Epithelial cell of esophagus (primary cell): ENCODE measurements around the gene DOK1.
A peak's percentile ranks its signal among the peaks of the same experiment; 100 is the strongest.

ENCODE experiments used
- DNase-seq: peaks from one replicate; pipeline ENCODE4 v3.0.0; 2010; ENCODE audit warnings: low read depth
- H3K4me3 ChIP-seq: 2 replicates; pipeline ENCODE4 v1.5.1; 2011; ENCODE audit warnings: mild to moderate bottlenecking, low read length, control low read depth
- CTCF ChIP-seq: IDR thresholded peaks from 2 replicates; pipeline ENCODE4 v1.5.1; 2011; ENCODE audit warnings: low read depth, mild to moderate bottlenecking, low read length, control low read depth, inconsistent platforms; ENCODE audit not compliant: insufficient read depth; ENCODE audit errors: missing control alignments

The DOK1 gene

GRCh38 chr2:74515981-74516633, 38.4 kb upstream of the DOK1 start:
- DNase-seq, result peak; percentile 54
- TF ChIP-seq CTCF, result no peak
- no peak overlapping the region for H3K4me3 ChIP-seq

- TF ChIP-seq CTCF, result no peak
Measured at GRCh38 chr2:74516650-74517049, 37.9 kb upstream of the DOK1 start.

GRCh38 chr2:74522516-74522915, 32.0 kb upstream of the DOK1 start:
- no peak for DNase-seq
- H3K4me3 ChIP-seq, result no peak overlapping the region
- TF ChIP-seq CTCF, result no peak

More at GRCh38 chr2:74516650-74517049, 37.9 kb upstream of the DOK1 start:
- no peak for DNase-seq
- H3K4me3 ChIP-seq, result no peak overlapping the region

- TF ChIP-seq CTCF, result no peak
- DNase-seq, result no peak
- H3K4me3 ChIP-seq, result no peak overlapping the region
Measured at GRCh38 chr2:74524005-74524404, 30.5 kb upstream of the DOK1 start.

GRCh38 chr2:74524955-74525716, 29.4 kb upstream of the DOK1 start:
- peak overlapping the region; percentile 47 for H3K4me3 ChIP-seq
- DNase-seq, result no peak
- no peak for TF ChIP-seq CTCF

GRCh38 chr2:74525717-74526648, 28.5 kb upstream of the DOK1 start, which contains the start of gene DQX1:
DQX1 (minus strand) TSS chr2:74526231; CDS start chr2:74525729, 502 bp downstream.
- peak; percentile 99 for DNase-seq
- peak within 1 kb of the TSS; percentile 47 for H3K4me3 ChIP-seq
- TF ChIP-seq CTCF, result no peak
